ENCODE data around the gene OR5M8.

OR5M8 gene

GRCh38 chr11:56491270-56491669 lies at the start of gene OR5M8:
TSS of gene OR5M8 (minus strand) at chr11:56491370. CDS start at chr11:56491370, 0 bp downstream.
- DNase-seq, result no peak

DNA sequence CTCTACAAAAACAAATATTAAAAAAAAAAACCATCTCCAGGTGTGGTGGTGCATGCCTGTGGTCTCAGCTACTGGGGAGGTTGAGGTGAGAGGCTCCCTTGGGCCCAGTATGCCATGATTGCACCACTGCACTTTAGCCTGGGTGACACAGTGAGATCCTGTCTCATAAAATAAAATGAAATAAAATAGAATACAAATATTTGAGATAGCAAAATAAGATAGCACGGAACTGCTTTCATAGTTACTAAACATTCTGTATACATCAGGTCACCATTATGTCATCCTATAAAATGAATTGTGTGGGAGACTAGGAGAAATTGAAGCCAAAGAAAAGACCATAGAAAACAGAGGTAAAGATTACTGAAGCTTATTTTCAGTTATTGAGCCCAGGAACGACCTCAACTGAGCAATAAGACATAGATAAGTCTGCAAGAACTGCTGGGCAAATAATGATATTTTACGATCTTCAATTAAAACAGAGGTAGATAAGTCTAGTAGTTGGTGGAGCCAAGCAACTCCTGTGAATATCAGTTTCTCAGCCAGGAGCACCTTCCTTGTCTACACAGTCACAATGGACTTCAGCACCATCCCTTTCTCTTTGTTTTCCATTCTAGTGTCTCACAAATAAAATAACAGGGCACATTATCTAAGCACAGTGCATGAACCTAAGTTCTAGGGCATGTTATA lies 42.0 kb upstream of the OR5M8 start:
- DNase-seq, result no peak

DNA sequence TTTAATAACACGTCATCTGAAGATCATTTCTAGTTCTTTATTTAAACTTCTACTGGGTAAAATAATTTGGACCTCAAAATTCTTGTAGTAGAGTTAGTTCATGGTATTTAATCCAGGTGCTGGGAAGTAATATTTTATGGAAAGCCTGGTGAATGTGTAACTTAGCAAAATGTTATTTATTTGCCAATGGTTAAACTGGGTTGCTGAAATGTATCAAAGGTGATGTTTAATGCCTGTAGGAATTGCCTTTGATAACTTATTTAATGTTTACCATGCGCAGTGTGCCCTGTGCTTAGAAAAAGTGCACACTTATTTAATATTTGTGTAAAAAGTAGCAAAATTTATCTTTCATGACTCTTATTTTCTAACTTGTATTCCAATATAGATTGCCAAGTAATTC lies 40.7 kb upstream of the OR5M8 start:
- no peak for DNase-seq

DNA sequence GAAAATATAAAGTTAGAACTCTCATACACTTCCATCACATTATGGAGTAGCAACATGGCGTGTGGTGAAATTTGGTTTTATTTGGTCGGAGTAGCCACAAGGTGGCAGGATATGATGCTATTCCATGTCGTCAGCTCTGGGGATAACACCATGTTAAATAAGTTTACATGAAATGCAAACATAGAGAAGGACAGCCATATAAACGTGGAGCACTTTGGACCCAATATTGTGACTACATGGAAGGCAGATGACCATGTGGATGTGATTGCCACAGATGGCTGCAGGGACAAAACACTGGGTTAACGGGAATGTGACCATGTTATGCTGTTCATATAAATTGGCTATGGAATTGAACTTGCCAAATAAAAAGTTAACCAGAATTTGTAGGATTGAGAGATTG lies 30.8 kb upstream of the OR5M8 start:
- no peak for DNase-seq

DNA sequence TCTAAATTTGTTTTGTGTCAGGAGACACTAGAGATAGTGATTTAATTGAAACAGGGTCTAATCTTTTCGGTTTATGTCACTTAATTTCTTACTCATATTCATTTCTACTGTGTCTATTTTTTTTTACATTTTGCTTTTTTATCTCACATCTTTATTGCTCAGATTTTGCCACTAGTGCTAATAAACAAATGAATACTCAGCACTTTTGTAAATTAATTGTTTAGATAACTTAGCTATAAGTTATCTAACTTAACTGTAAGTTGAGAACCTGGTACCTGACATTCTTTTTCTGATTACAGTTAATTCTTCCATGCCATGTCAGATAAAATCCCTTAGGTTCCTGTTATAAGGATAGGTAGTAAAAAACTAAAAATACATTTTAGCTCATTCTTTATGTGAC lies 22.1 kb upstream of the OR5M8 start:
- DNase-seq, result no peak

GRCh38 chr11:56509439-56509838 lies 18.3 kb upstream of the OR5M8 start:
- no peak for DNase-seq

- no peak for DNase-seq
These were observed 5.8 kb upstream of the OR5M8 start for GRCh38 chr11:56497010-56497409.

DNA sequence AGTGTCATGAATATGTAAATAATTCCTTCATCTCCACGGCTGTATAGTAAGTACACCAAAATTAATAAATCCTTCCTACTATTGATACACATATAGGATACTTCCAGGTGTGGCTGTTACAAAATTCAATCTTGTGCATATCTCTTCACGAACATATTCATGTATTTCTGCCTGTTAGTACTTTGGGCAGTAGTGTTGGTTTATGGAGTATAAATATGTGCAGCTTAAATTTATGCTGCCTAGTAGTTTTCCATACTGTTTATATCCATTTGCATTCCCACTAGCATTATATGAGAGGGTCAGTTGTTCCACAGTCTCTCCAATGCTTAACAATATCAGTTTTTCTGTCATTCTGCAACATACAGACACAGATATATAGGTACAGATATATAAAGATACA lies 3.9 kb upstream of the OR5M8 start:
- no peak for DNase-seq

GRCh38 chr11:56486801-56487200 lies 4.4 kb downstream of the OR5M8 start:
- DNase-seq, result no peak

- DNase-seq, result no peak
These were observed 16.4 kb downstream of the OR5M8 start for GRCh38 chr11:56474729-56475235.

DNA sequence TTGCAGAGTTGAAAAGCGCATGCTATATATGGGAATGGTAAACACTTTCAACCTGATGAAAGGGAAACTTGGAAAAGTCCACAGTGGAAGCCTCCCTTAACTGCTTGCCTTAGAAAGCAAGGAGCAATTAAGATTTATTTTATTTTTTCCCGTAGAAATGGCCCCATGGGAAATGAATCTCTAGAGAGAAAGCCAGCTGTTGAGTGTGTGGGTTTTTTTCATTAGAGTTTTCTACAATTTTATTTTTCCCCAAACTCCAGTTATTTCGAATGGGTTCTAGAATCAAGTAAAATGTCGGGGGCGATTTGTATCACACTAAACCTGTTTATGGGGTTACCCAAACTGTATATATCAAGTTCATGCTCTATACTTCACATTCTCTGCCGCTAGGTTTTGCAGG lies 17.9 kb downstream of the OR5M8 start, which contains the start of gene OR5M3:
OR5M3 (minus strand) TSS at position 101 of the 400 bp plus-strand sequence. CDS start 2,855 bp downstream, outside the sequence.
- no peak for DNase-seq

- no peak for DNase-seq
These were observed 34.1 kb downstream of the OR5M8 start for GRCh38 chr11:56457076-56457475.

DNA sequence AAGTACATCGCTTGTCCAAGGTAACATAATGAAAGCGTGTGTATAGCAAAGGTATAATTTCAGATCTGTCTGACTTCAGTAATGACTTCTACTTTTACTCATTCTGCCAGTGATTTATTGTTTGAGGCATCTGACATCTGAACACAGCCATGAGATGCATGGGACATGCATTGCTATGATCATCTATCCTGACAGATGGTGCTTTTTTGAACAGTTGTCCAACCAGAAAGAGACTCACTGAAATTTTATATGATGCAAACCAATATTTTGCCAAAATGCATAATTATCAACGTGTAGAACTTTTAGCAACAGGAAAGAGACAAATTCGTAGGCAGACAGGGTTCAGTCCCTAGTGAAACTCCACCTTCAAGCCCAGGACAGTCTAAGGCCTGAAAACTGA lies 37.6 kb downstream of the OR5M8 start:
- no peak for DNase-seq

Data from CD4-positive, alpha-beta T cell treated with Interleukin-1 beta for 1 hour (primary cell).